Right lobe of liver (tissue), 6 donors: ENCODE measurements around the gene CHST11. TPM values are rescaled to one million over a fixed set of nuclear protein-coding genes. Genes with fewer than 3 reads are reported as not detected.

Source experiments
- ATAC-seq, 4 donors: fragments of 200-7000 bp; cut with Tn5 transposase; one replicate each; pipeline ENCODE4 v1.9.1; 2020; ENCODE audit warnings: mild to moderate bottlenecking in 4 of 4, moderate library complexity in 4 of 4
- DNase-seq, 3 donors: peaks; one replicate each; pipeline ENCODE4 v3.0.0-alpha.2; 2020
- H3K27ac ChIP-seq, 3 donors: fragments of 200-600 bp; one replicate each; pipeline ENCODE4 v1.8.0; 2022
- H3K27me3 ChIP-seq, 2 donors: fragments of 200-600 bp; one replicate each; pipeline ENCODE4 v1.8.0; 2022
- H3K36me3 ChIP-seq, 4 donors: fragments of 200-600 bp; sonication (generic) in 1 of 4; one replicate each; pipeline versions ENCODE4 v1.5.1 to v1.8.0; 2017 to 2022; ENCODE audit warnings: control low read depth in 1 of 4
- H3K4me1 ChIP-seq, 4 donors: fragments of 200-600 bp; sonication (generic) in 1 of 4; one replicate each; pipeline versions ENCODE4 v1.5.1 to v1.8.0; 2017 to 2022; ENCODE audit warnings: control low read depth in 1 of 4
- H3K4me3 ChIP-seq, 3 donors: fragments of 200-600 bp; one replicate each; pipeline ENCODE4 v1.8.0; 2022
- H3K9me3 ChIP-seq, 4 donors: fragments of 200-600 bp; sonication (generic) in 1 of 4; one replicate each; pipeline versions ENCODE4 v1.5.1 to v1.8.0; 2017 to 2022; ENCODE audit warnings: control low read depth in 1 of 4
- CTCF ChIP-seq, 4 donors: fragments of 200-600 bp in 3 of 4; fragments of 450-650 bp in 1 of 4; IDR thresholded peaks; one replicate each; pipeline versions ENCODE4 v1.5.1 to v1.8.0; 2016 to 2022; ENCODE audit warnings: antibody characterized with exemption in 4 of 4, mild to moderate bottlenecking in 2 of 4
- POLR2A ChIP-seq: fragments of 450-650 bp; IDR thresholded peaks from one replicate; pipeline ENCODE4 v1.6.1; 2017; ENCODE audit warnings: antibody characterized with exemption, mild to moderate bottlenecking
- WGBS: methylation state at CpG from one replicate; pipeline ENCODE4 v1.1.6; 2018; ENCODE audit warnings: low coverage, low lambda C conversion rate; ENCODE audit not compliant: insufficient coverage; ENCODE audit errors: missing lambda C conversion rate; 5-methylcytosine and 5-hydroxymethylcytosine counted together
- intact Hi-C, 2 donors: fragments of 100-400 bp; cut with DNase I; formaldehyde crosslinking; loops; one replicate each; pipeline versions ENCODE4 v1.11.2 to v1.14.1; 2022
- total RNA-seq, 6 experiments: library from RNA; depleted of rRNA in 2 of 6; stranded (reverse); fragments of >200 nt in 2 of 6; fragmentation: NEBNext Ultra II Directional in 3 of 6; extraction: Animal tissue kit (Norgen Biotek cat#: 25700) in 3 of 6; gene quantifications; one replicate each; pipeline versions ENCODE4 v1.1.0 to v1.2.4, GENCODE V29; 2016 to 2023
- donor health status: DM: no; HTN: yes; CAD: no.
- donor health status: DM: no; HTN: no; CAD: no.
- donor health status: DM: no; HTN: no; CAD: no.
- donor health status: DM: no; HTN: yes; CAD: no.
- donor health status: DM: no; HTN: yes; CAD: no.

CHST11 gene
- total RNA-seq, 6 experiments from 2014 or later, result 0.57 to 10.4 (median 3.5) TPM

GRCh38 chr12:104490186-104490585, 33.4 kb downstream of the CHST11 start:
- no peaks in the 10 kb centered on the region for H3K9me3 ChIP-seq
- no peak for TF ChIP-seq CTCF (IDR thresholded peaks at IDR 0.05)
- TF ChIP-seq POLR2A, result no peak
- intact Hi-C loops, result no loop called here
- no peak overlapping the region for H3K4me3 ChIP-seq
- ATAC-seq (peak in 1 of 4 donors; percentile 26), DNase-seq (no peak)
- no peaks in the 10 kb centered on the region for H3K36me3 ChIP-seq
- no peak overlapping the region for H3K27ac ChIP-seq
- 73% methylated on average over 4 of the region's 4 CpGs for WGBS
- no peaks in the 10 kb centered on the region for H3K27me3 ChIP-seq
- no peaks in the 10 kb centered on the region for H3K4me1 ChIP-seq

- H3K27ac ChIP-seq, result no peak overlapping the region
- no peak for TF ChIP-seq CTCF (IDR thresholded peaks at IDR 0.05)
- TF ChIP-seq POLR2A, result no peak
- no peak for DNase-seq
- no peaks in the 10 kb centered on the region for H3K36me3 ChIP-seq
- no peaks in the 10 kb centered on the region for H3K27me3 ChIP-seq
- no peak for ATAC-seq
- no peaks in the 10 kb centered on the region for H3K9me3 ChIP-seq
- intact Hi-C loops, result no loop called here
- WGBS, result 61% methylated on average over 3 of the region's 3 CpGs
- H3K4me3 ChIP-seq, result no peak overlapping the region
- H3K4me1 ChIP-seq, result no peaks in the 10 kb centered on the region
Measured at GRCh38 chr12:104490850-104491249, 34.1 kb downstream of the CHST11 start.

- Histone ChIP-seq H3K36me3 (no peaks in the 10 kb centered on the region), H3K4me1 (no peaks in the 10 kb centered on the region), H3K27ac (no peak overlapping the region), H3K9me3 (no peaks in the 10 kb centered on the region), H3K27me3 (no peaks in the 10 kb centered on the region), H3K4me3 (no peak overlapping the region)
- 87% methylated on average over 3 of the region's 7 CpGs for WGBS
- intact Hi-C loops, result no loop called here
- DNase-seq (no peak), ATAC-seq (no peak)
- no peak for TF ChIP-seq CTCF (IDR thresholded peaks at IDR 0.05)
- TF ChIP-seq POLR2A, result no peak
Measured at GRCh38 chr12:104493496-104493895, 36.7 kb downstream of the CHST11 start.

GRCh38 chr12:104494137-104494792, 37.5 kb downstream of the CHST11 start:
- TF ChIP-seq CTCF (IDR thresholded peaks at IDR 0.05) (no peak), POLR2A (no peak)
- 66% methylated on average over 10 of the region's 13 CpGs for WGBS
- Histone ChIP-seq H3K36me3 (no peaks in the 10 kb centered on the region), H3K4me1 (no peaks in the 10 kb centered on the region), H3K4me3 (no peak overlapping the region), H3K27me3 (no peaks in the 10 kb centered on the region), H3K27ac (peak overlapping the region in 1 of 3 donors; percentile 10), H3K9me3 (no peaks in the 10 kb centered on the region)
- ATAC-seq, result peak in 3 of 4 donors; percentile 19 to 50 (median 44)
- DNase-seq, result no peak
- intact Hi-C loops, result no loop called here
